Limb (tissue), 2 donors: ENCODE measurements around the gene TRAF3IP3.
"Not testable (repeated sequence)": the region's sequence is repeated elsewhere in the genome, so short reads cannot be mapped to it uniquely, and the experiment has no call there.

Experiments
- DNase-seq, 2 donors: peaks; one replicate each; pipeline ENCODE4 v3.0.0-alpha.2; 2016; ENCODE audit errors: extremely low spot score in 2 of 2

The TRAF3IP3 gene

DNA sequence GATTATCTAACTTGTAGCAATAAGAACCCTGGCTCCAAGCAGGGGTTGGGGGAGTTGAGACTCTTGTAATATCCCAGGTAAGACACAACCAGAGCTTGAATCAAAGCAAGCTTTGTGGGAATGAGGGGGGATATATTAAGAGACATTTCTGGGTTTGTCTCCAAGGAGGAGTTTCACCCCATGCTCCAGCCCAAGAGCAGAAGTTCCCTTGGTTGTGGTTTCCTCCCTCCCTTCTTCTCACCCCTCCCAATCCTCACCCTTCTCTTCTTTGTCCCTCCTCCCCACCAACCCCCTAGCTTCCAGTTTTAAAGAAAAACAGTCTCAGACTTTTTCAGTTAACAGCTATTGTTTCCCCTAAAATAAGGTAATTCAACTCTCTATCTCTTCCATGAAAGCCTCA is 11.9 kb downstream of the TRAF3IP3 start:
- DNase-seq, result no peak

DNA sequence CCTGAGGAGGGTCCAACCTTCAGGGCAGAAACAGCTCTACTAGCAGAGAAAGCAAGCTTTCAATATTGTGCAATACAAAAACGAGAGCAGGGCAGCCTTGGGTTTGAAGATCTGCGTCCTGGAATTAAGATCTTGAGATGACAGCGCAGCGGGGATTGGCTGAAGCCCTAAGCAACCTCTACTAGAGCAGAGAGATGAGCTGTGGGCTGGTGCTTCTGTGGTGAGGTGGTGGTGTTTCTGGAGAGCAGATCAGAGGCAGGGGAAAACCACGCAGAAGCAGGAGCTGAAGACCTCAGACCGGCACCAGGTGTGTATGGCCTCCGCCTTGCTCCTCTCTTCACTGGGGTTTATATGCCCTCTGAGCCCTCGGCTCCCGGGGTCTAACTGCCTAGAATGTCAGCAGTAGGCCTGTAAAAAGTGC is 12.5 kb downstream of the TRAF3IP3 start:
- DNase-seq, result no peak

DNA sequence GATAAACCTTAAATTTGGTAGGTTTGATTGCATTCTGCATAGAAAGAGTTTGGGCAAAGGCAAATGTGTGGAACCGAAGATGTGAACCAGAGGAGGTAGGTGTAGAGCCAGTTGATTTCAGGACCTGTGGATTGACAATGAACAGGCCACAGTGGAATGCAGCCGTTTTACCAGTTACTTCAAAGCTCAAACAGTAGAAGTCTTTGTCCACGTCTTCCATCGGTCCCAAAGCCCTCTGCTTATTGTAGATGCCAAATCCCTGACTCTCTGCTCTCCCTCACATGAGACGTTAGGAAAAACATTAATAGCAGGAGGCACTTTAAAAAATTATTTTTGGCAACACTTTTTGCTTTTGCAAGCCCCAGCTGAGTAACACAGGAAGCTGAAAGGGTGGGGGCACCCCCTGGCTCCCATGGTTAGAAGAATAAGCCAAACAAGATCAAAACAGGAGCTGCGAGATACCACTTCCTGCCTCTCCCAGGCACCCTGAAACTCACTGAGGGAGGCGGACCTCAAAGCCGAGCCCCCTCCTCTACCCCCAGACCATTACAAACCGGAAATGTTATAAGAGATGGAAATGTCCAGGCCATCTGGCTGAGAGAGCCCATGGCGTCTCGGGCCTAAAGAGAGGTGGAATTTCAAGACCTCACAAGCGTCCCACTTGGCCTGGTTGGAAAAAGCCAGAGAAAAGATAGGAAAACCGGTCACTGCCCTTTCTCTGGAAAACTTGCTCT is 13.5 kb downstream of the TRAF3IP3 start:
- DNase-seq, result peak; percentile 58 to 67

DNA sequence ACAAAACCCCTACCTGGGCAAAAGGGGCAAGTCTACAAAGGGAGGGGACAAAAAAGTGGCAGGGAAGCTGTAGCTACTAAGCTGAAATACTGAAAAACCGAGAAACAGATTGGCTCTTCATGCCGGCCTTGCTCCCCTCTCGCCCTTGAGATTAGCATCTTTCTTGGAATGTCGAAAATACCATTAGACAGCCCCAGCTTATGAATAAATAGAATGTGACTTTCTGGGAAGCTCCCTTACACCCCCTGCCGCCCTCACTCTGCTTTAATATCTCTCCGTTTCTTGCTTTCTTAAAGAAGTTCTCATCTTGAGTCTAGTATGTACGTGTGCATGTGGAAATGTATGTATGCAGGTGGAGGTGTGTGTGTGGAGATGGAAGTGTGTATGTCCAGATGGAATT is 14.1 kb downstream of the TRAF3IP3 start:
- DNase-seq, result no peak

DNA sequence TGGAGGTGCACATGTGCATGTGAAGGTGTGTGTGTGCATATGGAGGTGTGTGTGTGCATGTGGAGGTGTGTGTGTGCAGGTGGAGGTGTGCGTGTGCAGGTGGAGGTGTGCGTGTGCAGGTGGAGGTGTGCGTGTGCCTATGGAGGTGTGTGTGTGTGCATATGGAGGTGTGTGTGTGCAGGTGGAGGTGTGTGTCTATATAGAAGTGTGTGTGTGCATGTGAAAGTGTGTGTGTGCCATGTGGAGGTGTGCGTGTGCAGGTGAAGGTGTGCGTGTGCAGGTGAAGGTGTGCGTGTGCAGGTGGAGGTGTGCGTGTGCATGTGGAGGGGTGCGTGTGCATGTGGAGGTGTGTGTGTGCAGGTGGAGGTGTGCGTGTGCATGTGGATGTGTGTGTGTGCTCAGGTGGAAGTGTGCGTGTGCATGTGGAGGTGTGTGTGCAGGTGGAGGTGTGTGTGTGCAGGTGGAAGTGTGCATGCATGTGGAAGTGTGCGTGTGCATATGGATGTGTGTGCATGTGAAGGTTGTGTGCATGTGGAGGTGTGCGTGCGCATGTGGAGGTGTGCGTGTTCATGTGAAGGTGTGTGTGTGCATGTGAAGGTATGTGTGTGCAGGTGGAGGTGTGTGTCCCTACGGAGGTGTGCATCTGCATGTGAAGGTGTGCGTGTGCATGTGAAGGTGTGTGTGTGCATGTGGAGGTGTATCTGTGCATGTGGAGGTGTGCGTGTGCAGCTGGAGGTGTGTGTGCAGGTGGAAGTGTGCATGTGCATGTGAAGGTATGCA is 15.0 kb downstream of the TRAF3IP3 start:
- DNase-seq, result no peak

DNA sequence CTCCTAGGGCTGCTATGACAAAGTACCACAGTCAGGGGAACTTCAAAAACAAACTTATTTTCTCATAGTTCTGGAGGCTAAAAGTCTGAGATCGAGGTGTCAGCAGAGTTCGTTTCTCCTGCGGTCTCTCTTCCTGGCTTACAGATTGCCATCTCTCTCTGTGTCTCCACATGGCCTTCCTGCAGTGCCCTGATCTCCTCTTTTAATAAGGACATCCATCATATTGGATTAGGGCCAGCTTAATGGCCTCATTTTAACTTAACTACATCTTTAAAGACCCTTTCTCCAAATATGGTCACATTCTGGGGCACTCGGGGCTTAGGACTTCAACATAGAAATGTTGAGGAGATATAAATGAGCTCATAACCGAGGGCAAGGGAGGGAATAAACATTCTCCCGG is 16.3 kb downstream of the TRAF3IP3 start:
- no peak for DNase-seq

DNA sequence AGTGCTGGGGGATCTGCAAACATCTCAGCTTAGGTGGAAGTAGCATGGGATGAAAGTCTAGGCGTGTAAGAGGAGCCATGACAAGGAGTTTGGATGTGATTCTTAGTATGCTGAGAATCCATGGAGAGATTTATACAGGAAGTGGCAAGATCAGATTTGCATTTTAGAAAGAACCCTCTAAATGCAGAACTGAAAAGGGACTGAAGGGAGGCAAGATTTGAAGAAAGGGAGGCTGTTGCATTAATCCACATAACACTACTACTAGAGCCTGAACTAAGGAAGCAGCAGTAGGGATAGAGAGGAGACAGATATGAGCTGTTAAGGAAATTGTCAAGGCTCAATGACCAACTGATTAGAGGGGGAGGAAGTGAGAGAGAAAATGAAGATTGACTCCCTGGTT is 18.7 kb downstream of the TRAF3IP3 start:
- DNase-seq, result no peak

DNA sequence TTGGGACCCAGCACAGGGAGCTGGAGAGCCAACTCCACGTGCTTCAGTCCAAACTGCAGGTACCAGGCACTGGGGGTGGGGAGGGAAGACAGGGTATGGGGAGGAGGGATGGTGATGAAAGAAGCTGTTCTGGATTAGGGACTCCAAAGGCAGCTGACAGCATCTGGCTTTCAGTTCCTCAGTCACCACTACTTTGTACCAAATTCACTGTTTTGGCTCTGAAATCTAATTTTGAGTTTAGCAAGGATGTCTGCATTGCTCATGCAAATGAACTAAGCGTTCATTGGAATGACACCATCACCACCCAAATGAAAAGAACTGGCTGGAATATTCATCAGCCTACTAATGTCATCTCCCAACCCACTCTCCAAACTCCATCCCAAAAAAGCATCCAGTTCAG is 19.8 kb downstream of the TRAF3IP3 start:
- DNase-seq, result no peak

DNA sequence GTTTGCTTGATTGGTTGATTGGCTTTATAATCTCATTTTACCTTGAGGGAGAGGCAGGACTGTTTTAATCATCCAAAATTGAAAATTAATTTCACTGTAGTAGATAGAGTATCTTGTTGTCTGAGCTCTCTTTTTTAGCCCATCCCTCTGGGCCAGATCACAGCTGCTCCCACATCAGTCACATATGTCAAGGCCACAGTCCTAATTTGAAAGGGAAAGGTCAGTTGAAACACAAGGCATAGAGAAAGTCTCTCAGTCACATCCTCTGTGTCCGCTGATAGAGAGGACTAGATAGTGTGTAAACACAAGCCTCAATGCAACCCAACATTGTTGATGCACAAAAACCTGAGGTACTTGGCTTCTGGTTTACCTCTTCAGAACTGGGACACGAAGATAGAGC is 21.7 kb downstream of the TRAF3IP3 start:
- DNase-seq, result no peak

DNA sequence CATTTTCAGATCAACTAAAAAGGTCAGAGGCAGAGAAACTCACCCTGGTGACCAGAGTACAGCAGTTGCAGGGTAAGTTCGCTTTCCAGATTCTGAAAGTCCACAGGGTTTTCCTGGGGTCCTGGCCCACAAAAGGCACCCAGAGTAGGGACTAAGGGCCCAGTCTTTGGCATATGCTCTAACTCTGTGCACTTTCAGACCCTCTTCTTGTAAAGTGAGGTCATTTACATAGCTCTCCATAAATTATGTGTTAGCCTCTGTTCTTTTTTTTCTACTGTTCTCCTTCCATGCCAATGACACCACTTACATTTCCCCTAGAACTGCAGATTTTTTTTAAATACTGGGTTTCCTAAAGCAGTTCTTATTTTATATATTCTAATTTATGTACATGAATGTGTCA is 22.2 kb downstream of the TRAF3IP3 start:
- DNase-seq, result no peak

DNA sequence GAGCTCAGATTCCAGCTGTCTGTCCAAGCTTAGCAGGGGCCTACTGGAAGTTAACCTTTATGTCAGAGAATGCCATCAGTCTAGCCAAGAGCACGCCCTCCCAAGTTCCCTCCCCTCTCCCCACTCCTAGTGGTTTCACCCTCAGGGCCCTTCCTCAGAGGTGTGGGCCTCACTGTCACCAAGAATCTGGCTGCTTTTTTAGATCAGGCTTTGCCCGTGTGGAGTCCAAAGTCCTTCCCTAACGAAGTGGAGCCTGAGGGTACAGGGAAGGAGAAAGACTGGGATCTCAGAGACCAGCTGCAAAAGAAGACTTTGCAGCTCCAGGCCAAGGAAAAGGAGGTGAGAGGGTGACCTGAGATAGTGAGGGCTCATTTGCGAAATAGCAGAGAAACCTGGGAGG is 24.4 kb downstream of the TRAF3IP3 start:
- no peak for DNase-seq

DNA sequence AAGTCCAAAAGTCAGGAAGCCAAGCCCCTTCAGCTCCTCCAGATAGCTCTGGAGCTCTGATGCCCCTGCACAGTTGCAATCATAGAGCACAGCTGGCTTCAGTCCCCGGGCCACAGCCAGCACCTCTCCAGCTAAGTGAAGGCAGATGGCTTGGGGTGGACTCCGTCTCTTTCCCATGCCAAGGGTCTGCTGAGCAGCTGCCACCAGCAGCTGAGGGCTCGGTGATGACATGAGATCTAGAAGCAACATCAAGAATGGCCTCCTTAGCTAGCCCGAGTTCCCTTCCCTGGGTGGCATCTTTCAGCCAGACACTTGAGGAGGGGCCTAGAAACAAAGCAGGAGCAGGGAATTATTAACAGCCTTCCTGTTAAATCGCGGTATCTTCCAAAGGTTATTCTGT is 27.5 kb downstream of the TRAF3IP3 start:
- DNase-seq, result no peak

DNA sequence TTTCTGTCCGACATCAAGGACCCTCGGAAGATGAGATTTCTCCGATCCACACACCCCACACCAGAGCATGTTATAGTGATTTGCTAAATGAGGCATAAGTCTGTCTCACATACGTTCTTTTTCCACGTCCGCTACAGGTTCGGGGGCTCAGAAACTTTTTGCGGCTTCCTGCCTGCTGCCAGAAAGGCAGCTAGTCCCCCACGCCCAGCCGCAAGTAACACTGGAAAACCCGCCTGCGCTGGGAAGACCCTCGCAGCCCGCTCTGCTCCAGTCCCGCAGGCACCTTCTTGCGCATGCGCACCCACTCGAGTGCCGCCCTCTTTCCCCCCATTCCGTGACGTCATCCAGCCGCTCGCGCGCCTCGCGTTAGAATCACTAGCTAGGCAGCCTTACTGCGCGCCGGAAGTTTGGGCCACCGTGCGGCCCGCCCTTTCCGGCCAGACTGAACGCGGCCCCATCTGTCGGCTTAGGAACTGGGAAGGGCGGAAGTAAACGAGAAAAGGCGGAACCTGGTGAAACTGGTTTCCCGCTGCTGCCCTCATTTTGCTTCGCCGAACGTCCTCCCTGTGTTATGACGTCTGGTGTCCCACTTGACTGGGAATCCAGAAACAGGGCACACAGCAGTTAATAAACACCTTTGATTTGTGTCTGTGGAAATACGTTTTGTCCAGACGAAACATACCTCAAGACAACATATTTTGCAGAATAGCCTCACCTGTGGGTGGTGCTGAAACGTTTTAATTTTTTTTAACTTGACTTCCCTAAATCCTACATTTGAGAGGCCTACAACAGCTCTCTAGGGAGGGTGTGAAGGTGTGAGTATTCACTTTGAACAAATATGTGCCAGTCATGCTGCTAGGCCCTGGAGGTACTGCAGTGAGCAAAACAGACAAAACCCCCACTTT is 28.7 kb downstream of the TRAF3IP3 start, which contains the start of gene C1orf74:
Gene C1orf74, minus strand, starts transcription at position 295 of the 905 bp plus-strand sequence. CDS start 925 bp downstream, outside the sequence.
- peak; percentile 98 to 100 for DNase-seq

DNA sequence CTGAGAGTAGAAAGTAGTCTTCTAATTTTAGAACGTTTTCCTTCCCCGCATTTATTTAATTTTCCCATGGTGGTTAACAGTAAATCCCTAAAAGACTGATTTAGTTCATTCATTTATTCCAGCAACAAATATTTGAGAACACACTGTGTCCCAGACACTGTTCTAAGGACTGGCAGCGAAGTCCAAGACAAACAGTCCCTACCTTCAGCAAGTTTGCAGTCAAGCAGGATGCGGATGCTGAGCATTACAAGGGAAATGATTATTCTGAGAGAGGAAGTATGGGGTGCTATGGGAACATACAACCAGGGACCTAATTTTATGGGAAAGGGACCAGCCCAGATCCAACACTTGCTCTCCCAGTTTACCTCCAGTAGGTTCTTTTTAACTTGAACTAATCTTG is 29.7 kb downstream of the TRAF3IP3 start:
- no peak for DNase-seq

DNA sequence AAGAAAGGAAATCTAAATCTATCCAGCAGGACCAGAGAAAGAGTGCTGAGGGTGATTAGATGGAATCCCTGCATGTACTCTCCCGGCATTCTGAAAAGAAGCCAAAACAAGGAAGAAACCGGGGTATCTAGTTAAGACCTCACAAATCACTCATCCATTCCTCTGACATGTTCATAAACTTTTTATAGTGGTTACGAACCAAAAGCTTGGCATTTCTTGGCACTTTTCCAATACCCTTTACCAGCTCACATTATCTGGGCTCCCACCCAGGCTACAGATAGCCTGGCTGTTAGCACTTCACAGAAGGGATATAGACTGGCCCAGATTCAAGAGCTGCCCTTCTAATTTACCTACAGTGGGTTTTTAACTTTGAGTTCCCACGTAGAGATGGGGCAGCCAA is 30.3 kb downstream of the TRAF3IP3 start:
- no peak for DNase-seq

DNA sequence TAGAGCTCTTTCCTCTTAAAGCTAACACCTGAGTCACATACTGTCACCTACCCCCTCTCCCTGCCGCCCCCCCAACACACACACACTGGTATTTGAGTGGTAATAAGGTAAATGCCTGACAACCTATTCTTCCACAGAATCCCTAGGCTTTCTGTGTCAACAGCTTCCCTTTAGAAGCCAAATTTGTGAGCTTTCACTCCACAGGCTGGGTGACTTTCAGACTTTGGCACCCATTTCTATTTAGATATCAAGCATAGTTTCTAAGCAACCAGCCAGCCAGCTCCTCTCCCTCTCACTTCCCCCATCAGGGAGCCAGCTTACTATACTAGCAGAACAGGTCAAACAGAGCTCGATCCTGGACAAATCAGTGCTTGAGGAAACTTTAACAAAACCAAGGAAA is 31.7 kb downstream of the TRAF3IP3 start:
- no peak for DNase-seq

DNA sequence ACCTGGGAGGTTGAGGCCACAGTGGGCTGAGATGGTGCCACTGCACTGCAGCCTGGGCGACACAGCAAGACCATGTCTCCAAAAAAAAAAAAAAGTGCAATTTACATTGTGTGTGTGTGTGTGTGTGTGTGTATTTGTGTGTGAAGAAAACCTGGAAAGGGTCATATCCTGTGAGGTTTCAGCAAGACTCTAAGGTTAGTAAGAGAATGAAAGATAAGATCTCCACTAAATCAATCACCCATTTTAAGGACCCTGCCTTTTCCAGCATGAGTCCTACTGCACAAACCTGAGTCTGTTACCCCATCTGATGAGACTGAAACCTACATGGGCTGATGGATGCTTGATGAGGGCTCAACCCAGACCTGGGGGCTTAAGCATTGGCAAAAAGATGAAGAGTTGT is 33.4 kb downstream of the TRAF3IP3 start:
- DNase-seq, result no peak

DNA sequence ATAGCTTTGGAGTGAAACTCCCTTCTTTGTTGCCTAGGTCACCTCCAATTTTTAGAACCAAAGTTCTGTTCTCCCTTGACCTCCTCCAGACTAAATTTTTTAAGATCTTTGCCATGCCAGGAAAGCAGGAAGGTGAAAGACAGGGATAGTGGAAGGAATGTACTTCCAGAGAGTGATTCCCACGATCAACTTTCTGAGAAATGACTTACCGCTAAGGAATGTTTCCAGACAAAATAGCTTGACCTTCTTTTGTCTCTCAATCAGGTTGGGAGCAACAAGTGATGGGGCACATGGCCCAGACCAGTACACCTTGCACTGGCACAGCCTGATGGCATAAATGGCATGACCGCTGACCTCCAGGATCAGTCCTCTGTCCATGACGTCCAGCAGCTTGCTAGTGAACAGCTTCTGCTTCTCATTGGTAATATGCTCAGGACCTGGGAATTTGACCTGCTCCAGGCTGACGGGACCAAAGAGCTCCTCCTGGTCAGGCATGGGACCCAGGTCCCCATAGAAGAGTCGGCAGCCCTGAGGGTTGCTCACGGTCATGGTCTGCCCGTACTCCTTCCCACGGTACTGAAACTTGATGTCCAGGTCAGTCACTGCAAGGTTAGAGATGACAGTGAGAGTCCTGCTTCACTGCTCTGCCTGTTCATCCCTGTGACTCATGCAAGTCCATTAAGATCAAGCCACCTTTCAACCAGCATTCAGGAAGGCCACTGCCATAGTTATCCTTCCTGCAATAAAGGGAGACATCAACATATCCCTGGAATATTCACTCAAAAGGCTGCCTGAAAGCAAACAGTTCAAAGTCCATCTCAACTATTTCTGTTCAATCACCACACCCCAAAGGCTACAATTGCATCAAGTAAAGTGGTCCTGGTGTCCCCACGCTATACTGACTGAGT is 34.7 kb downstream of the TRAF3IP3 start:
- DNase-seq, result no peak

DNA sequence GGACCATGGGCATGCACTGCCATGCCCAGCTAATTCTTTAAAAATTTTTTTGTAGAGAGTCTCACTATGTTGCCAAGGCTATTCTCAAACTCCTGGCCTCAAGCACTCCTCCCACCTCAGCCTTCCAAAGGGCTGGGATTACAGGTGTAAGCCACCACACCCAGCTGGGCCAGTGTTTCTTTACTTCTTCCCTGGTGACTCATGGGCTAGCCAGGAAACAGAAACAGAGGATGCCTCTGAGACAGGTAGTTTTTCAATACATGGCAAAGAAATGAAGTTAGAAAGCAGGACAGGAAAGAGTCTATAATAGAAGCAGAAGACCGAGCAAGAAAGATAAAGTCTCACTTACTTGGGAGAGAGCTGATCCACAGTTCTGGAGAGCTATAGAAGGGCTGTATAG is 36.1 kb downstream of the TRAF3IP3 start:
- no peak for DNase-seq

DNA sequence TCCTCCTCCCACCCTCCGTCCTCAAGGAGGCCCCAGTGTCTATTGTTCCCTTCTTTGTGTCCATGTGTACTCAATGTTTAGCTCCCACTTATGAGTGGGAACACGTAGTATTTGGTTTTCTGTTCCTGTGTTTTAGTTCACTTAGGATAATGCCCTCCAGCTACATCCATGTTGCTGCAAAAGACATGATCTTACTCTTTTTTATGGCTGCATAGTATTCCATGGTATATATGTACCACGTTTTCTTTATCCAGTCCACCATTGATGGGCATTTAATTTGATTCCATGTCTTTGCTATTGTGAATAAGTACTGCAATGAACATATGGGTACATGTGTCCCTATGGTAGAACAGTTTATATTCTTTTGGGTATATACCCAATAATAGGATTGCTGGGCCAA is 37.9 kb downstream of the TRAF3IP3 start:
- not testable (repeated sequence) for DNase-seq
